Measurements from ENCODE around the gene C11orf98. TPM values are rescaled to one million over a fixed set of nuclear protein-coding genes. Genes with fewer than 3 reads are reported as not detected.

Gene C11orf98
- total and polyA plus RNA-seq, 2 experiments from 2014 or later = 136 to 141 TPM

DNA sequence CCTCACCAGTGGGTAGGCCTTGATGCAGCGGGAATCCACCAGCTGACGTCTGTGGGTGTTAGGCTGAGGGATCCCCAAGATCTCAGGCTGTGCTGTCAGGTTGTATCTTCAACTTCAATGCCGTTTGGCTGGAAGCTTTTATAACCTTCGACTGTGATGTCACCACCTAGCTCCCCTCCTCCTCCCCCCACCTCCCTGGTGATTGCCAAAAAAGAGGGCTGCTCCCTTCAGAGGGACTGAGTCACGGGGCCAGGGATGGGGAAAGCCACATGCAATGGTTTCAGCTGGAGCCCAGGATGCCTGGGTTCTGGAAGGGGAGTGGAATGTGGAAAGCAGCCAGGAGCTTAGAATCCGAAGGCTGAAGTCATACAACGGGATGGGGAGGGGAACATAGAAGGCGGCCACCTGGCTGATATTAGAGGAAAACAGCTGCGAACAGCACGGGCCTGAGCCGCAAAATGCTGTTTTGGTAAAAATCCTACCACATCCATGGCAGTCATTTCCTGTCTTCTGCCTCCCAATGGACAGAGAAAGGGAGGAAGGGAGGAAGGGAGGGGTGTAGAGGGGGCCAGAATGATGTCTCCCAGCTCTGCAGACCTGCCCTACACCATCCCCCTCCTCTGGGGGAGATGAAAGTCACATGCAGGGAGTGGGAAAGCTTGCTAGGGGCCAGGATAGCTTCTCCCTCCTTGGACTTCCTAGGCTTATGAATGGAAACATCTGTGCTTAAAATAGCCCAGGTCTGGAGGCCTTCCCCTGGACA lies 24.6 kb upstream of the C11orf98 start, which contains the start of gene LRRN4CL:
TSS of gene LRRN4CL (minus strand) at position 110 of the 763 bp plus-strand sequence. CDS start 1,022 bp downstream, outside the sequence.
- H3K27me3 ChIP-seq = no peaks in the 10 kb centered on the region
- H3K4me1 ChIP-seq (ENCODE audit: low read depth) = peaks cover 22% of the 10 kb centered on the region
- H3K36me3 ChIP-seq = peaks cover 17% of the 10 kb centered on the region
- H3K27ac ChIP-seq = peak within 1 kb of the TSS; percentile 85
- TF ChIP-seq, protein P1, sequence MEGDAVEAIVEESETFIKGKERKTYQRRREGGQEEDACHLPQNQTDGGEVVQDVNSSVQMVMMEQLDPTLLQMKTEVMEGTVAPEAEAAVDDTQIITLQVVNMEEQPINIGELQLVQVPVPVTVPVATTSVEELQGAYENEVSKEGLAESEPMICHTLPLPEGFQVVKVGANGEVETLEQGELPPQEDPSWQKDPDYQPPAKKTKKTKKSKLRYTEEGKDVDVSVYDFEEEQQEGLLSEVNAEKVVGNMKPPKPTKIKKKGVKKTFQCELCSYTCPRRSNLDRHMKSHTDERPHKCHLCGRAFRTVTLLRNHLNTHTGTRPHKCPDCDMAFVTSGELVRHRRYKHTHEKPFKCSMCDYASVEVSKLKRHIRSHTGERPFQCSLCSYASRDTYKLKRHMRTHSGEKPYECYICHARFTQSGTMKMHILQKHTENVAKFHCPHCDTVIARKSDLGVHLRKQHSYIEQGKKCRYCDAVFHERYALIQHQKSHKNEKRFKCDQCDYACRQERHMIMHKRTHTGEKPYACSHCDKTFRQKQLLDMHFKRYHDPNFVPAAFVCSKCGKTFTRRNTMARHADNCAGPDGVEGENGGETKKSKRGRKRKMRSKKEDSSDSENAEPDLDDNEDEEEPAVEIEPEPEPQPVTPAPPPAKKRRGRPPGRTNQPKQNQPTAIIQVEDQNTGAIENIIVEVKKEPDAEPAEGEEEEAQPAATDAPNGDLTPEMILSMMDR (IDR thresholded peaks at IDR 0.05; ENCODE audit: low read depth, low read length) = no peak
- no peak within 1 kb of the TSS for H3K4me3 ChIP-seq
- H3K9me3 ChIP-seq (ENCODE audit: low read depth) = no peaks in the 10 kb centered on the region
- DNase-seq (ENCODE audit: low read depth in 1 of 2, low spot score in 1 of 2) = peak; percentile 50 to 89

DNA sequence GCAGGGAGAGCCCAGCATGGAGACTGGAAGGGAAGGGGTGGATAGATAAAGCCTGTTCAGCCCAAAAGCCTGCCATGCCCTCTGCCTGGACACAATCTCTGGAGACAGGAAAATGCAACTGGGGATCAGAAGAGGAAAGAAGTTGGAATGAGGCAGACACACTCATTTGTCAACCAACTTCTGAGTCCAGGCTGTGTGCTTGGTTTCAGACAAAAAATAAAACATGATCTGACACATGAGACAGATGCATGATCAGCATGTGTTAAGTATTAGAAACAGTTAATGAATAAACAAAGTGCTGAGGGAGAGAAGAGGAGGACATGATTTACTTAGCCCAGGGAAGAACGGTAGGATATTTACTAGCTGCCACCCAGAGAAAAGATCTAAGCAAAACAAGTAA lies 23.5 kb upstream of the C11orf98 start:
- H3K27me3 ChIP-seq = no peaks in the 10 kb centered on the region
- peaks cover 22% of the 10 kb centered on the region for H3K4me1 ChIP-seq (ENCODE audit: low read depth)
- H3K9me3 ChIP-seq (ENCODE audit: low read depth) = no peaks in the 10 kb centered on the region
- H3K4me3 ChIP-seq = no peak overlapping the region
- peaks cover 16% of the 10 kb centered on the region for H3K36me3 ChIP-seq
- TF ChIP-seq, protein P1 (IDR thresholded peaks at IDR 0.05; ENCODE audit: low read depth, low read length) = no peak
- H3K27ac ChIP-seq = peak overlapping the region; percentile 85
- no peak for DNase-seq (ENCODE audit: low read depth in 1 of 2, low spot score in 1 of 2)

DNA sequence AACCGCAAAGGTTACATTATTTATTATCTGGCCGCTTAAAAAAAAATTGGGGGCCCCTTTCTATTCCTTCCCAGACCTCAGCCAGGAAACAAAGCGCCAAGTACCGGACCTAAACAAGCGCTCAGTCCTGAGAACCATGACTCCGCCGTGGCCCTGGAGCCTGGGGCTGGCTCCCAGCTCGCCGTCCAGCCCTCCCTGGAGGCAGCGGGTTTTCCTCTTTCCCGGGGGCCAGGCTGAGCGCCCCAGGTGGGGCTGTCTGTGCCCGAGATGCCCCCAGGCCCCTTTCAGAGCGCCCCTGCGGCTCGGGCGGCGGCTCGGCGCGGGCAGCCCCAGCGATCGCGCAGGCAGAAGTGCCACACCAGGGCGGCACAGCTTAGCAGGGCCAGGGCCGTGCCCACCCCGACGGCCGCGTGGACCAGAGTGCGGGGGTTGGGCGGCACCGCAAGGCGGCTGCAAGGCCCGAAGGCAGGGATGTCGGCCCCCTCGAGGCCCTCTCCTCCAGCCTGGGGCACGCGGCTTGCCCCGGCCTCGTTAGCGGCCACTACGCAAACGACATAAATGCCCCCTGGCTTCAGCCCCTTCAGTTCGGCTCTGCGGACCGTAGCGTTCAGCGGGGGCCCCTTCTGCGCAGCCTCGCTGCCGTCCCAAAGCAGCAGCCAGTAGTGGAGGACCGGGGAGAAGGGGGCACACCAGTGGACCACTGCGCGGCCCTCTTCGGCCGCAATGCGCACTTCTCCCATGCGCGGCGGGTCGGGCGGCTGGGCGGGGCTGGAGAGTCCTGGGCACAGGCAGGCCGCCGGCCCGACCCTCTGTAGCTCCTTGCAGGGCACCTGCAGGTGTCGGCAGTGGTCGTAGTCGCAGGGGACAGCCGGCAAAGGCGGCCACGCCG lies 22.7 kb upstream of the C11orf98 start:
- H3K4me3 ChIP-seq = no peak overlapping the region
- TF ChIP-seq, protein P1 (IDR thresholded peaks at IDR 0.05; ENCODE audit: low read depth, low read length) = no peak
- no peaks in the 10 kb centered on the region for H3K27me3 ChIP-seq
- DNase-seq (ENCODE audit: low read depth in 1 of 2, low spot score in 1 of 2) = no peak
- peak overlapping the region; percentile 85 for H3K27ac ChIP-seq
- peaks cover 22% of the 10 kb centered on the region for H3K4me1 ChIP-seq (ENCODE audit: low read depth)
- H3K36me3 ChIP-seq = peaks cover 8% of the 10 kb centered on the region
- no peaks in the 10 kb centered on the region for H3K9me3 ChIP-seq (ENCODE audit: low read depth)

DNA sequence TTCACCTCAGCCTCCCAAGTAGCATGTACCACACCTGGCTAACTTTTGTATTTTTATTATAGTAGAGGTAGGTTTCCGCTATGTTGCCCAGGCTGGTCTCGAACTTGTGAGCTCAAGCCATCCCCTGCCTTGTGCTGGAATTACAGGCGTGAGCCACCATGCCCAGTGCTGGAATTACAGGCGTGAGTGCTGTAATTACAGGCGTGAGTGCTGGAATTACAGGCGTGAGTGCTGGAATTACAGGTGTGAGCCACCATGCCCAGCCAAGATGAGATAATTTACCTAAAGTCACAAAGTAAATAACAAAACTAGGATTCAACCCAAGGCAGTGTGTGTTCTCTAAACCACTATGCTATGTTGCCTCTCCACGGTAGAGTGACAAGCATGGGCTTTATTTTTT lies 17.5 kb upstream of the C11orf98 start:
- Histone ChIP-seq H3K4me3 (no peak overlapping the region), H3K27ac (no peak overlapping the region), H3K27me3 (no peaks in the 10 kb centered on the region), H3K9me3 (ENCODE audit: low read depth) (no peaks in the 10 kb centered on the region), H3K4me1 (ENCODE audit: low read depth) (peaks cover 12% of the 10 kb centered on the region), H3K36me3 (peaks cover 5% of the 10 kb centered on the region)
- DNase-seq (ENCODE audit: low read depth in 1 of 2, low spot score in 1 of 2) = no peak
- TF ChIP-seq, protein P1 (IDR thresholded peaks at IDR 0.05; ENCODE audit: low read depth, low read length) = no peak

DNA sequence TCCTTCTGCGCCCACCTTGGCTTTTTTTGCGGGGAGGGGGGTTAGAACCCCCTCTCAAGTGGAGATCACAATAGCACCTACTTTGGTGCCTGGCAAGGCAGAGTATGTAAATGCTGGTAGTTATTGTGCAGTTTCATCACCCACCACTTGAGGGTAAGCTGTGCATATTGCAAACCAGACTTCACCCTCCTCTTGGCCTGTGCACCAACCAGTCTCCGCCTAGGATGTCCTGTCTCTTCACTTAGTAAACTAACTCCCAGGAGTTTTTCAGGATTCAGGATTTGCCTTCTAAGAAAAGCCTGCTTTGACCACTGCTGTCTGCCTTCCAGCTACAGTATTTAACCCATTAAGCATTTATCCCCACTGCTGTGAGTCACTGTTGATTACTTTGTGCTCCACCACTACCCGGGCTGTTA lies 15.8 kb upstream of the C11orf98 start:
- TF ChIP-seq, protein P1 (IDR thresholded peaks at IDR 0.05; ENCODE audit: low read depth, low read length) = peak; percentile 68

More for the DNA sequence above, 15.8 kb upstream of the C11orf98 start:
- H3K27ac ChIP-seq = peak overlapping the region; percentile 82
- H3K4me3 ChIP-seq = no peak overlapping the region
- no peaks in the 10 kb centered on the region for H3K9me3 ChIP-seq (ENCODE audit: low read depth)
- no peaks in the 10 kb centered on the region for H3K27me3 ChIP-seq
- H3K4me1 ChIP-seq (ENCODE audit: low read depth) = peaks cover 20% of the 10 kb centered on the region
- peak; percentile 71 to 90 for DNase-seq (ENCODE audit: low read depth in 1 of 2, low spot score in 1 of 2)
- H3K36me3 ChIP-seq = peaks cover 14% of the 10 kb centered on the region

Measured in cardiac muscle cell (in vitro differentiated cells and primary cell).